OCI-LY1 (cell line): ENCODE data around the gene PEX10.

ENCODE experiments used
- EZH2 ChIP-seq: fragments of 200-600 bp; sonication (generic), shearing (Covaris generic); IDR thresholded peaks from 2 replicates; pipeline ENCODE4 v1.8.0; 2017; ENCODE audit warnings: borderline replicate concordance, mixed run types, mild to moderate bottlenecking, antibody characterized with exemption, low read length, moderate library complexity, mixed read lengths
- TF ChIP-seq, protein P1 (sequence below): fragments of 200-600 bp; sonication (generic), shearing (Covaris generic); IDR thresholded peaks from 2 replicates; pipeline ENCODE4 v1.5.1; 2017; ENCODE audit warnings: mild to moderate bottlenecking, antibody characterized with exemption, low read length, moderate library complexity, mixed read lengths

DNA sequence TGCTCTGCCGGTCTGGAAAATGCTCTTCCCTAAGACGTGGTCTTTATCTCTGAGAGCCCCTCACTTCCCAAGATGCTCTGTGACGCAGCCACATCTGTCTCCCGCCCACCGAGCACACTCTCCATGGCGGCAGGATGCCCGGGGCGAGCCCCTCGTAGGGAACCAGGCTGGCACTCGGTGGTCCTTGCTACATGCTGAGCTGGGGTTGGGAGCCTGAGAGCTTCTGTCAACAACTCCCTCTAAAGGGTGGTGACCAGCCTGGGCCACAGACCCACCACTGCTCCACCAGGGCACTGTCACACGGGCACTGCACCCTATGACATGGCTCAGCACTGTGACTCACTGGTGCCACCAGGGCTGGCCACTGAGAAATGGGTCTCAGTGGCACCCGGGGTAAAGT is 2.6 kb downstream of the PEX10 start:
- TF ChIP-seq EZH2: no peak
- TF ChIP-seq, protein P1, sequence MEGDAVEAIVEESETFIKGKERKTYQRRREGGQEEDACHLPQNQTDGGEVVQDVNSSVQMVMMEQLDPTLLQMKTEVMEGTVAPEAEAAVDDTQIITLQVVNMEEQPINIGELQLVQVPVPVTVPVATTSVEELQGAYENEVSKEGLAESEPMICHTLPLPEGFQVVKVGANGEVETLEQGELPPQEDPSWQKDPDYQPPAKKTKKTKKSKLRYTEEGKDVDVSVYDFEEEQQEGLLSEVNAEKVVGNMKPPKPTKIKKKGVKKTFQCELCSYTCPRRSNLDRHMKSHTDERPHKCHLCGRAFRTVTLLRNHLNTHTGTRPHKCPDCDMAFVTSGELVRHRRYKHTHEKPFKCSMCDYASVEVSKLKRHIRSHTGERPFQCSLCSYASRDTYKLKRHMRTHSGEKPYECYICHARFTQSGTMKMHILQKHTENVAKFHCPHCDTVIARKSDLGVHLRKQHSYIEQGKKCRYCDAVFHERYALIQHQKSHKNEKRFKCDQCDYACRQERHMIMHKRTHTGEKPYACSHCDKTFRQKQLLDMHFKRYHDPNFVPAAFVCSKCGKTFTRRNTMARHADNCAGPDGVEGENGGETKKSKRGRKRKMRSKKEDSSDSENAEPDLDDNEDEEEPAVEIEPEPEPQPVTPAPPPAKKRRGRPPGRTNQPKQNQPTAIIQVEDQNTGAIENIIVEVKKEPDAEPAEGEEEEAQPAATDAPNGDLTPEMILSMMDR: no peak
